Ovary (tissue), 9 donors: ENCODE measurements around the gene SLC1A1. TPM values are rescaled to one million over a fixed set of nuclear protein-coding genes. Genes with fewer than 3 reads are reported as not detected.

Experiments used
- DNase-seq, 5 donors: peaks; one replicate each; pipeline ENCODE4 v3.0.0-alpha.2; 2019 to 2020
- H3K27ac ChIP-seq, 2 donors: fragments of 200-600 bp; one replicate each; pipeline versions ENCODE4 v1.5.1 to v1.8.0; 2019 to 2022
- H3K27me3 ChIP-seq: fragments of 200-600 bp; one replicate; pipeline ENCODE4 v1.8.0; 2022
- H3K36me3 ChIP-seq: fragments of 200-600 bp; sonication (generic); one replicate; pipeline ENCODE4 v1.5.1; 2019
- H3K4me1 ChIP-seq: one replicate; pipeline ENCODE4 v1.8.1; 2013; ENCODE audit warnings: mild to moderate bottlenecking, moderate library complexity; ENCODE audit not compliant: insufficient read depth
- H3K4me3 ChIP-seq: fragments of 200-600 bp; sonication (generic); one replicate; pipeline ENCODE4 v1.5.1; 2017
- H3K9me3 ChIP-seq, 2 donors: fragments of 200-600 bp in 1 of 2; sonication (generic) in 1 of 2; one replicate each; pipeline versions ENCODE4 v1.5.1 to v1.8.1; 2013 to 2019; ENCODE audit warnings: mild to moderate bottlenecking in 1 of 2, moderate library complexity in 1 of 2
- CTCF ChIP-seq, 3 donors: fragments of 450-650 bp in 2 of 3; fragments of 200-600 bp in 1 of 3; IDR thresholded peaks; one replicate each; pipeline versions ENCODE4 v1.5.1 to v1.8.0; 2016 to 2022; ENCODE audit warnings: antibody characterized with exemption in 3 of 3, mild to moderate bottlenecking in 1 of 3
- EP300 ChIP-seq: sonication (generic); formaldehyde crosslinking; IDR thresholded peaks from one replicate; pipeline ENCODE4 v1.6.1; 2017; ENCODE audit warnings: antibody characterized with exemption
- POLR2A ChIP-seq: fragments of 450-650 bp; IDR thresholded peaks from one replicate; pipeline ENCODE4 v1.6.1; 2017; ENCODE audit warnings: antibody characterized with exemption, mild to moderate bottlenecking, moderate library complexity
- WGBS, 3 donors: extraction: QIAGEN DNeasy Blood & Tissue Kit in 1 of 3; methylation state at CpG; one replicate each; pipeline versions ENCODE4 v1.1.5 to v1.1.7; 2013 to 2017; 5-methylcytosine and 5-hydroxymethylcytosine counted together
- intact Hi-C, 4 donors: fragments of 100-400 bp; cut with DNase I; formaldehyde crosslinking; loops; one replicate each; pipeline versions ENCODE4 v1.11.0 to v1.15.1; 2022 to 2023
- polyA plus RNA-seq, 2 donors: library from polyadenylated mRNA; stranded (reverse); fragments of 200-250 nt in 1 of 2; fragments of 350-450 nt in 1 of 2; fragmentation: Illumina TruSeq in 1 of 2; extraction: RNeasy Lipid Tissue Mini Kit (QIAGEN cat#74804) in 1 of 2; gene quantifications; one replicate each; pipeline ENCODE4 v1.2.3, GENCODE V29; 2013 to 2014
- total RNA-seq, 7 donors: library from RNA; depleted of rRNA in 2 of 7; stranded (reverse); fragments of >200 nt in 2 of 7; fragmentation: NEBNext Ultra II Directional in 3 of 7; extraction: Animal tissue kit (Norgen Biotek cat#: 25700) in 3 of 7; gene quantifications; one replicate each; pipeline versions ENCODE4 v1.1.0 to v1.2.4, GENCODE V29; 2016 to 2023
- donor health status: DM: no; HTN: no; CAD: no; lungs with moderate emphysema.
- donor health status: DM: no; HTN: no; CAD: no.
- donor health status: Bipolar disorder and iron deficiency.
- donor health status: DM: yes; HTN: yes; CAD: no.
- donor health status: DM: no; HTN: no; CAD: no.
- donor health status: DM: yes; HTN: yes; CAD: no.

SLC1A1 gene
- total and polyA plus RNA-seq, 9 donors = 0.76 to 3.1 (median 1.6) TPM

DNA sequence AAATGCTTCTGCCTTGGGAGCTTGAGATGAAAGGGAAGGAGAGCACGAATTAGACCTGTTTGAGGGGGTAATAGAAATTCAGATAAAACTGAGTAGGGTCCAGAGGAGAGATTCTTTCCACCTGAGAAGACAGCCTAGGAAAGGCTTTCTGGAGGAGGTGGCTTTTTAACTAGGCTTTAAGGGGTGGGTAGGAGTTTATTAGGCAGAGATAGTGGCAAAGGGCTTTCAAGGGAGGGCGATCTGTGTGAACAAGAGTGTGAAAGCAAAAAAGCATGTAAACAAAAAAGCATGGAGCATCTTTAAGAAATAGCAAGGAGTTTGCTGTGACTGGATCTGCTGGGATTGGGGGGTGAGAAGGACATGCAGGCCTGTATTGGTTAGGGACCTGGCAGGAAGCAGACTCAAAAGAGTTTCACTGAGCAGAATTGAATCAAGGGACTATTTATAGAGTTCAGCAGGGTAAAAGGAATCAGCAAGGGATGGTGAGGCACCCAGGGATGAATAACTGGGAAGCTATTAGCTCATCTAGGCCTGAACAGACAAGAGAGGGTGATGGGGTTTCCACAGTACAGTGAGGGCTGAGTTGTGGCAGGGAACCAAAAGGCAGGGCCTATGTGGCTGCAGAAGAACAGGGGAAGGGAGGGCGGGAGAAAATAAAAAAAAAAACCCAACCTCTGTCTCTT lies 18.8 kb downstream of the SLC1A1 start:
- WGBS, 3 donors = 83 to 89% (median 85%) methylated on average over 3 of the region's 3 CpGs

GRCh38 chr9:4509590-4509984 lies 19.3 kb downstream of the SLC1A1 start:
- no peaks in the 10 kb centered on the region for H3K36me3 ChIP-seq
- TF ChIP-seq CTCF (IDR thresholded peaks at IDR 0.05) (no peak), POLR2A (no peak), EP300 (no peak)
- no peak overlapping the region for H3K4me3 ChIP-seq
- no peak for DNase-seq
- no peaks in the 10 kb centered on the region for H3K4me1 ChIP-seq
- no peaks in the 10 kb centered on the region for H3K9me3 ChIP-seq
- H3K27ac ChIP-seq = no peak overlapping the region
- H3K27me3 ChIP-seq = no peaks in the 10 kb centered on the region
- intact Hi-C loops = no loop called here
- WGBS, 3 donors = 89 to 98% (median 92%) methylated on average over 3 of the region's 3 CpGs

More for the DNA sequence above, 18.8 kb downstream of the SLC1A1 start:
- H3K4me3 ChIP-seq = no peak overlapping the region
- intact Hi-C loops = no loop called here
- no peaks in the 10 kb centered on the region for H3K4me1 ChIP-seq
- H3K36me3 ChIP-seq = no peaks in the 10 kb centered on the region
- no peaks in the 10 kb centered on the region for H3K27me3 ChIP-seq
- no peak for TF ChIP-seq EP300
- TF ChIP-seq POLR2A = no peak
- TF ChIP-seq CTCF (IDR thresholded peaks at IDR 0.05) = no peak
- no peak for DNase-seq
- no peaks in the 10 kb centered on the region for H3K9me3 ChIP-seq
- no peak overlapping the region for H3K27ac ChIP-seq

DNA sequence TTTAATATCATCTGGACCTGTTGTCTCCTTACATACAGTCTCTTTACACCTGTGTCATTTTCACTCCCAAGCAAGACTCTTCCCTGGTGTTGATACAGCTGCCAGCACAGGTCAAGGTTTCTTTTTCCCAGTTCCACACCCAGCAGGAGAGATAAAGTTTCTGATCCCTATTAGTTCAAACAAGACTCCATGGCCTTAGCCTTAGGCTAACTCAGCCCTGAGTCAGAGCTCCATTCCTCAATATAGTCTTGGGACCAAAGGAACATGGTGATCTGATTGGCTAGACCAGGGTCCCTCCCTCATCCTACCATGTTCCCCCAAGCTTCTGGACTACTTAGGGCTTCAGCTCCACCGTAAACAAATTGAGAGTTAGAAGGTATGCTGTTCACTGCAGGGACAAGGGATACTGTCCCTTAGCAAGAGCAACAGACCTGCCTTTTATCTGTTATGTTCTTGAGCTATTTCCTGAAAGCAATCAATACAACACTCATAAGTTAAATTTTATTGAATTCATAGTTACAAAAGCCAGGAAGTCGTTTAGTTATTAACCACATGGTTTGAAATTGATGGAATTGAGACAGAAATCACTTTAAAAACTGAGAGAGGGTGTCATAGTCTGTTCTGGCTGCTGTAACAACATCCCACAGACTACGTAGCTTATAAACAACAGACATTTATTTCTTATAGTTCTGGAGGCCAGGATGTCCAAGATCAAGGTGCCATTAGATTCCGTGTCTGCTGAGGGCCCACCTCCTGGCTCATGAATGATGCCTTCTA lies 20.5 kb downstream of the SLC1A1 start:
- Histone ChIP-seq H3K4me3 (no peak overlapping the region), H3K4me1 (no peaks in the 10 kb centered on the region), H3K9me3 (no peaks in the 10 kb centered on the region), H3K27ac (no peak overlapping the region), H3K27me3 (no peaks in the 10 kb centered on the region), H3K36me3 (no peaks in the 10 kb centered on the region)
- intact Hi-C loops = no loop called here
- WGBS, 3 donors = 91 to 96% (median 92%) methylated on average over 4 of the region's 4 CpGs
- no peak for TF ChIP-seq POLR2A
- TF ChIP-seq EP300 = no peak
- TF ChIP-seq CTCF (IDR thresholded peaks at IDR 0.05) = no peak
- no peak for DNase-seq

DNA sequence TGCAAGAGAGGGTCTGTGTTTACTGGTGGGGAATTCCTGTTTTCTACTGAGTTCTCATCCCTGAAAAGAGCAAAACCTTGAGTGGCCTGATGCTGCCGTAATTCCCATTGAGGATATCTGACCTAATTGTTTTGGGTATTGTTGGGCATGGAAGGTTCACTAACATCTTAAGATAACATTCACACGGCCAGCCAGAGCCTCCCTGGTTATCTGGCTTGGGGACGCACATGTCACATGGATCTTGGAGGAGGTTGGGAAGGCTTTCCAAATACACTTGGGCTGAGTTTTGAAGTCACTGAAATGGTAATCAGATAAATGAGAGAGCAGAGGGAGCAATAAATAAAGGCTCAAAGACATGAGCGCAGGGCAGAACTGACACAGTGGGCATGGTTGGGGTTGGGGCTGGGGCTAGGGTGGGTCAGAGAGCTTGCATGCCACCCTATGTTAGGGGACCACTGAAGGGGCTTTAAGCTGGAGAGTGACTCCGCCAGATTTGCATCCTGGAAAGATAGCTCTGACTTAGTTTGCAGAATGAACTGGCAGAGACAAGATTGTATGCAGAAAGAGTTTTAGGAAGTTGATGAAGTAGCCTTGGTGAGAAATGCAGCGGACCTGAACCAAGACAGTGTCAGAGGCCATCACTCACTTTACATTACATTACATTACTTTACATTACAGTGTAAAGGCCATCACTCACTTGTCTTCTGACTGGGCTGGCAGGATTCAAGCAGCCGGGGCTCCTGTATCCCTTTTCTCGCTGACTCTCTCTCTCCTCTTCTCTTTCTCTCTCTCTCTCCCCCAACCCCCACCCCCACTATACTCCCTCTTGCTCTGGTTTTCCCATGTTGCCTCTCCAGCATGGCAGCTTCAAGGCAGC lies 24.2 kb downstream of the SLC1A1 start:
- TF ChIP-seq EP300 = no peak
- TF ChIP-seq CTCF (IDR thresholded peaks at IDR 0.05) = no peak
- TF ChIP-seq POLR2A = no peak
- H3K27me3 ChIP-seq = no peaks in the 10 kb centered on the region
- H3K36me3 ChIP-seq = no peaks in the 10 kb centered on the region
- H3K4me1 ChIP-seq = no peaks in the 10 kb centered on the region
- H3K4me3 ChIP-seq = no peak overlapping the region
- H3K9me3 ChIP-seq = no peaks in the 10 kb centered on the region
- intact Hi-C loops = no loop called here
- DNase-seq = no peak
- no peak overlapping the region for H3K27ac ChIP-seq
- 67 to 69% (median 69%) methylated on average over 8 of the region's 8 CpGs for WGBS, 3 donors
